B cell (primary cell): ENCODE data around the gene TTLL5. TPM values are rescaled to one million over a fixed set of nuclear protein-coding genes. Genes with fewer than 3 reads are reported as not detected.

Source experiments
- ATAC-seq: fragments of 200-7000 bp; cut with Tn5 transposase; one replicate; pipeline ENCODE4 v1.10.0; 2021; ENCODE audit warnings: low read depth, mild to moderate bottlenecking, moderate number of reproducible peaks, moderate library complexity
- CTCF ChIA-PET: fragments of 350-600 bp; sonication (Branson Sonifier 250); formaldehyde crosslinking; loops from one replicate; lab custom pipeline; 2021; ENCODE audit warnings: antibody characterized with exemption, inconsistent platforms; lab: Charles Lee
- POLR2A ChIA-PET: fragments of 350-600 bp; sonication (Branson Sonifier 250); formaldehyde crosslinking; loops from one replicate; lab custom pipeline; 2021; ENCODE audit warnings: antibody characterized with exemption; lab: Charles Lee
- DNase-seq: peaks from one replicate; pipeline ENCODE4 v3.0.0; 2013
- H2AFZ ChIP-seq: 2 replicates; pipeline ENCODE4 v1.6.1; 2012; ENCODE audit warnings: mild to moderate bottlenecking, low read depth, low read length; ENCODE audit not compliant: insufficient read depth, poor library complexity, severe bottlenecking
- H3K27ac ChIP-seq, 2 donors: 1 replicate in 1 of 2; 2 replicates in 1 of 2; pipeline ENCODE4 v1.5.1; 2012 to 2013; ENCODE audit warnings: low read length in 2 of 2, mild to moderate bottlenecking in 2 of 2, moderate library complexity in 1 of 2
- H3K27me3 ChIP-seq, 4 experiments: fragments of 200-600 bp in 1 of 4; sonication (generic) in 1 of 4; replicated peaks in 1 of 4; 1 replicate in 2 of 4; 2 replicates in 2 of 4; pipeline versions ENCODE4 v1.6.1 to v1.7.0; 2013 to 2016; ENCODE audit warnings: low read length in 3 of 4, mild to moderate bottlenecking in 2 of 4, mixed read lengths in 1 of 4, moderate library complexity in 1 of 4; ENCODE audit not compliant: insufficient read depth in 4 of 4, control insufficient read depth in 3 of 4; ENCODE audit errors: control extremely low read depth in 1 of 4
- H3K36me3 ChIP-seq, 2 experiments: replicated peaks in 1 of 2; 1 replicate in 1 of 2; 2 replicates in 1 of 2; pipeline versions ENCODE4 v1.6.1 to v1.7.1; 2013; ENCODE audit warnings: low read length in 1 of 2; ENCODE audit not compliant: insufficient read depth in 2 of 2, control insufficient read depth in 1 of 2; ENCODE audit errors: control extremely low read depth in 1 of 2, extremely low read depth in 1 of 2
- H3K4me1 ChIP-seq, 2 donors: fragments of 200-600 bp in 1 of 2; sonication (generic) in 1 of 2; 1 replicate in 1 of 2; 2 replicates in 1 of 2; pipeline versions ENCODE4 v1.5.1 to v1.6.1; 2013 to 2017; ENCODE audit warnings: low read length in 2 of 2; ENCODE audit not compliant: control insufficient read depth in 2 of 2, insufficient read depth in 2 of 2
- H3K4me2 ChIP-seq: replicated peaks from 2 replicates; pipeline ENCODE3; 2012; ENCODE audit warnings: mild to moderate bottlenecking, low read depth, low read length; ENCODE audit not compliant: poor library complexity, severe bottlenecking
- H3K4me3 ChIP-seq, 5 experiments: fragments of 200-600 bp in 1 of 5; sonication (generic) in 1 of 5; 1 replicate in 3 of 5; 2 replicates in 2 of 5; pipeline versions ENCODE4 v1.5.1 to v1.7.0; 2011 to 2016; ENCODE audit warnings: low read length in 4 of 5, mild to moderate bottlenecking in 4 of 5, low read depth in 2 of 5, control low read depth in 1 of 5, moderate library complexity in 1 of 5; ENCODE audit not compliant: insufficient read depth in 1 of 5; ENCODE audit errors: control extremely low read depth in 1 of 5, extremely low read depth in 1 of 5
- H3K79me2 ChIP-seq: fragments of 200-600 bp; sonication (generic); one replicate; pipeline ENCODE4 v1.6.0; 2016; ENCODE audit warnings: low read length; ENCODE audit not compliant: control insufficient read depth, insufficient read depth
- H3K9ac ChIP-seq: fragments of 200-600 bp; sonication (generic); 2 replicates; pipeline ENCODE4 v1.6.1; 2017; ENCODE audit warnings: mild to moderate bottlenecking, low read length, moderate library complexity
- H3K9me3 ChIP-seq, 3 donors: one replicate each; pipeline versions ENCODE4 v1.6.1 to v1.7.1; 2013; ENCODE audit warnings: low read length in 2 of 3; ENCODE audit not compliant: control insufficient read depth in 2 of 3, insufficient read depth in 1 of 3; ENCODE audit errors: control extremely low read depth in 1 of 3
- H4K20me1 ChIP-seq: 2 replicates; pipeline ENCODE4 v1.6.0; 2012; ENCODE audit warnings: mild to moderate bottlenecking, low read length; ENCODE audit not compliant: insufficient read depth, control insufficient read depth, poor library complexity, severe bottlenecking
- H3K27ac Mint-ChIP-seq: one replicate; pipeline ENCODE4 v1.8.0; 2021; ENCODE audit warnings: mixed read lengths
- H3K27me3 Mint-ChIP-seq: one replicate; pipeline ENCODE4 v1.8.0; 2021; ENCODE audit warnings: mixed read lengths
- H3K4me1 Mint-ChIP-seq: one replicate; pipeline ENCODE4 v1.8.0; 2021; ENCODE audit warnings: mixed read lengths
- H3K4me3 Mint-ChIP-seq: one replicate; pipeline ENCODE4 v1.8.0; 2021; ENCODE audit warnings: mixed read lengths
- H3K9me3 Mint-ChIP-seq: one replicate; pipeline ENCODE4 v1.8.0; 2022; ENCODE audit warnings: mixed read lengths; ENCODE audit not compliant: insufficient read depth
- CTCF ChIP-seq: fragments of 200-600 bp; IDR thresholded peaks from one replicate; pipeline ENCODE4 v1.8.0; 2022; ENCODE audit warnings: antibody characterized with exemption, mild to moderate bottlenecking
- EZH2 ChIP-seq: IDR thresholded peaks from 2 replicates; pipeline ENCODE4 v1.6.1; 2012; ENCODE audit warnings: borderline replicate concordance, low read depth, mild to moderate bottlenecking, moderate library complexity, low read length; ENCODE audit not compliant: insufficient read depth, poor library complexity, severe bottlenecking
- WGBS: methylation state at CpG from one replicate; pipeline ENCODE4 v1.1.5; 2013; ENCODE audit warnings: missing lambda C conversion rate; ENCODE audit not compliant: insufficient coverage; 5-methylcytosine and 5-hydroxymethylcytosine counted together
- intact Hi-C: fragments of 100-400 bp; cut with micrococcal nuclease; formaldehyde crosslinking; loops from one replicate; pipeline ENCODE4 v1.10.0; 2022
- polyA plus RNA-seq: library from polyadenylated mRNA; depleted of rRNA; stranded (reverse); fragments of >200 nt; gene quantifications from 2 replicates; pipeline ENCODE4 v1.2.3, GENCODE V29; 2012
- total RNA-seq, 2 donors: library from RNA; stranded (reverse); fragments of 120-200 nt in 1 of 2; gene quantifications; 1 replicate in 1 of 2; 2 replicates in 1 of 2; pipeline versions ENCODE4 v1.2.3 to v1.2.4, GENCODE V29; 2013 to 2022

The TTLL5 gene
- total and polyA plus RNA-seq, 2 donors (not counting 1 experiment from before 2014, with no cell fraction given): 10.9 to 50.9 TPM

GRCh38 chr14:75702122-75702521, 41.1 kb downstream of the TTLL5 start:
- Mint-ChIP-seq H3K27me3 (no peaks in the 10 kb centered on the region), H3K27ac (no peak overlapping the region), H3K4me1 (peaks cover 4% of the 10 kb centered on the region), H3K4me3 (no peak overlapping the region), H3K9me3 (no peaks in the 10 kb centered on the region)
- Histone ChIP-seq H2AFZ (no peak overlapping the region), H3K79me2 (no peaks in the 10 kb centered on the region), H3K27ac (no peak overlapping the region), H3K4me1 (no peaks in the 10 kb centered on the region), H3K9ac (no peak overlapping the region), H3K27me3 (no peaks in the 10 kb centered on the region), H3K36me3 (peaks cover 2 to 17% of the 10 kb centered on the region in 2 experiments), H4K20me1 (no peaks in the 10 kb centered on the region), H3K4me2 (no peak overlapping the region), H3K4me3 (no peak overlapping the region), H3K9me3 (no peaks in the 10 kb centered on the region)
- no peak for ATAC-seq
- WGBS: 100% methylated on average over 1 of the region's 2 CpGs
- CTCF ChIA-PET: interaction anchor here (1.6 kb wide), 1 partner anchor 9 kb away, joined by 8 read pairs; no protein-coding TSS in a partner anchor
- POLR2A ChIA-PET: no interaction called here
- intact Hi-C loops: no loop called here
- no peak for TF ChIP-seq EZH2
- no peak for TF ChIP-seq CTCF
- DNase-seq: no peak

- Histone ChIP-seq H3K36me3 (peaks cover 3 to 17% of the 10 kb centered on the region in 2 experiments), H3K27me3 (no peaks in the 10 kb centered on the region), H3K79me2 (no peaks in the 10 kb centered on the region), H3K4me2 (no peak overlapping the region), H3K9me3 (no peaks in the 10 kb centered on the region), H3K4me3 (no peak overlapping the region), H2AFZ (no peak overlapping the region), H3K4me1 (no peaks in the 10 kb centered on the region), H3K9ac (no peak overlapping the region), H4K20me1 (no peaks in the 10 kb centered on the region), H3K27ac (no peak overlapping the region)
- ChIA-PET POLR2A (no interaction called here), CTCF (interaction anchor here (1.6 kb wide), 1 partner anchor 8 kb away, joined by 8 read pairs; no protein-coding TSS in a partner anchor)
- no peaks in the 10 kb centered on the region for H3K9me3 Mint-ChIP-seq
- H3K27me3 Mint-ChIP-seq: no peaks in the 10 kb centered on the region
- no peak for ATAC-seq
- H3K27ac Mint-ChIP-seq: no peak overlapping the region
- DNase-seq: no peak
- intact Hi-C loops: no loop called here
- 100% methylated on average over 1 of the region's 3 CpGs for WGBS
- H3K4me1 Mint-ChIP-seq: peaks cover 2% of the 10 kb centered on the region
- no peak for TF ChIP-seq EZH2
- TF ChIP-seq CTCF: no peak
- no peak overlapping the region for H3K4me3 Mint-ChIP-seq
Measured at GRCh38 chr14:75702616-75703261, 41.7 kb downstream of the TTLL5 start.
